GM12891 (cell line): ENCODE results near the gene APCDD1.
"Not testable (repeated sequence)": the region's sequence is repeated elsewhere in the genome, so short reads cannot be mapped to it uniquely, and the experiment has no call there.

Experiments used
- DNase-seq: peaks from one replicate; pipeline ENCODE4 v3.0.0; 2011; ENCODE audit warnings: low spot score; ENCODE audit not compliant: insufficient read length
- FAIRE-seq: peaks from 2 replicates; lab custom pipeline; 2011; peaks lifted over from hg19 to GRCh38; lab: Jason Lieb, UNC
- POLR2A ChIP-seq: IDR thresholded peaks from 2 replicates; pipeline ENCODE4 v1.6.1; 2011; ENCODE audit warnings: low read depth, low read length, control low read depth
- POLR2AphosphoS5 ChIP-seq: IDR thresholded peaks from 2 replicates; pipeline ENCODE4 v1.6.1; 2011; ENCODE audit warnings: low read depth, low read length, control low read depth
- SPI1 ChIP-seq: IDR thresholded peaks from 2 replicates; pipeline ENCODE4 v1.6.1; 2011; ENCODE audit warnings: low read depth, low read length, control low read depth
- TAF1 ChIP-seq: IDR thresholded peaks from 2 replicates; pipeline ENCODE4 v1.6.1; 2011; ENCODE audit warnings: low read depth, low read length, control low read depth

APCDD1 gene

GRCh38 chr18:10536280-10536679, 81.8 kb downstream of the APCDD1 start:
- DNase-seq = no peak
- TF ChIP-seq POLR2A (no peak), POLR2AphosphoS5 (no peak), TAF1 (no peak), SPI1 (no peak)
- no peak for FAIRE-seq

- FAIRE-seq (no peak), DNase-seq (no peak)
- TF ChIP-seq SPI1 (no peak), POLR2AphosphoS5 (no peak)
Measured at GRCh38 chr18:10537765-10538164, 83.3 kb downstream of the APCDD1 start.

GRCh38 chr18:10539124-10539523, 84.7 kb downstream of the APCDD1 start:
- FAIRE-seq = not testable (repeated sequence)

More at GRCh38 chr18:10539124-10539523, 84.7 kb downstream of the APCDD1 start:
- DNase-seq = not testable (repeated sequence)
